Progenitor cell of endocrine pancreas (in vitro differentiated cells): ENCODE data around the gene CNN3. TPM values are rescaled to one million over a fixed set of nuclear protein-coding genes. Genes with fewer than 3 reads are reported as not detected.

Experiments used
- DNase-seq: peaks from one replicate; pipeline ENCODE4 v3.0.0; 2021; ENCODE audit warnings: low spot score; ENCODE audit not compliant: unreplicated experiment
- H3K27ac Mint-ChIP-seq: 2 replicates; pipeline ENCODE4 v1.8.0; 2021; ENCODE audit warnings: mild to moderate bottlenecking, moderate library complexity, mixed read lengths
- H3K27me3 Mint-ChIP-seq: 2 replicates; pipeline ENCODE4 v1.8.0; 2021; ENCODE audit warnings: mixed read lengths
- H3K36me3 Mint-ChIP-seq: 2 replicates; pipeline ENCODE4 v1.8.0; 2022; ENCODE audit warnings: mixed read lengths; ENCODE audit not compliant: insufficient read depth
- H3K4me1 Mint-ChIP-seq: 2 replicates; pipeline ENCODE4 v1.8.0; 2021; ENCODE audit warnings: low read depth, mixed read lengths
- H3K4me3 Mint-ChIP-seq: 2 replicates; pipeline ENCODE4 v1.8.0; 2021; ENCODE audit warnings: low read depth, mild to moderate bottlenecking, moderate library complexity, mixed read lengths
- H3K9me3 Mint-ChIP-seq: 2 replicates; pipeline ENCODE4 v1.8.0; 2021; ENCODE audit warnings: low read depth, mixed read lengths
- CTCF ChIP-seq: fragments of 200-600 bp; sonication (generic); IDR thresholded peaks from one replicate; pipeline ENCODE4 v1.5.0; 2021; ENCODE audit warnings: antibody characterized with exemption, mild to moderate bottlenecking; ENCODE audit not compliant: unreplicated experiment
- total RNA-seq: library from RNA; stranded (reverse); gene quantifications from 2 replicates; pipeline ENCODE4 v1.2.1, GENCODE V29; 2021

CNN3 gene
- total RNA-seq, 1 donor from 2014 or later, result 342 TPM

GRCh38 chr1:94934551-94934950 lies 7.6 kb upstream of the CNN3 start:
- no peak overlapping the region for H3K27ac Mint-ChIP-seq

DNA sequence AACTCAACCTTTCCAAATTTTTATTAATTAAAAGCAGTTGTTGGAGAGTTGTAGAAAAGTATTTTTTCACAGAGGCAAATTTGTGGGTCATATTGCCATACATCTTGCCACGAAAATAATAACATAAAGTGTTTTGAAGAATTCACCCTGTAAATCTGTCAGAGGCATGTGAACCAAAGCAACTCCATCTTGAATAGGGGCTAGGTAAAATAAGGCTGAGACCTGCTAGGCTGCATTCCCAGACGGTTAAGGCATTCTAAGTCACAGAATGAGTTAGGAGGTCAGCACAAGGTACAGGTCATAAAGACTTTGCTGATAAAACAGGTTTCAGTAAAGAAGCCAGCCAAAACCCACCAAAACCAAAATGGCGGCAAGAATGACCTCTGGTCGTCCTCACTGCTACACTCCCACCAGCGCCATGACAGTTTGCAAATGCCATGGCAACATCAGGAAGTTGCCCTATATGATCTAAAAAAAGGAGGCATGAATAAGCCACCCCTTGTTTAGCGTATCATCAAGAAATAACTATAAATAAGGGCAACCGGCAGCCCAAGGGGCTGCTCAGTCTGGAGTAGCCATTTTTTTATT lies 4.4 kb upstream of the CNN3 start:
- DNase-seq, result no peak
- peaks cover 44% of the 10 kb centered on the region for H3K4me1 Mint-ChIP-seq
- TF ChIP-seq CTCF, result no peak
- H3K27ac Mint-ChIP-seq, result no peak overlapping the region
- no peak overlapping the region for H3K4me3 Mint-ChIP-seq
- peaks cover 10% of the 10 kb centered on the region for H3K36me3 Mint-ChIP-seq
- H3K27me3 Mint-ChIP-seq, result no peaks in the 10 kb centered on the region
- peaks cover 3% of the 10 kb centered on the region for H3K9me3 Mint-ChIP-seq

More at GRCh38 chr1:94934551-94934950, 7.6 kb upstream of the CNN3 start:
- H3K27me3 Mint-ChIP-seq, result peaks cover 4% of the 10 kb centered on the region
- no peak for TF ChIP-seq CTCF
- peaks cover 10% of the 10 kb centered on the region for H3K36me3 Mint-ChIP-seq
- peaks cover 3% of the 10 kb centered on the region for H3K9me3 Mint-ChIP-seq
- DNase-seq, result no peak
- H3K4me1 Mint-ChIP-seq, result peaks cover 37% of the 10 kb centered on the region
- no peak overlapping the region for H3K4me3 Mint-ChIP-seq

DNA sequence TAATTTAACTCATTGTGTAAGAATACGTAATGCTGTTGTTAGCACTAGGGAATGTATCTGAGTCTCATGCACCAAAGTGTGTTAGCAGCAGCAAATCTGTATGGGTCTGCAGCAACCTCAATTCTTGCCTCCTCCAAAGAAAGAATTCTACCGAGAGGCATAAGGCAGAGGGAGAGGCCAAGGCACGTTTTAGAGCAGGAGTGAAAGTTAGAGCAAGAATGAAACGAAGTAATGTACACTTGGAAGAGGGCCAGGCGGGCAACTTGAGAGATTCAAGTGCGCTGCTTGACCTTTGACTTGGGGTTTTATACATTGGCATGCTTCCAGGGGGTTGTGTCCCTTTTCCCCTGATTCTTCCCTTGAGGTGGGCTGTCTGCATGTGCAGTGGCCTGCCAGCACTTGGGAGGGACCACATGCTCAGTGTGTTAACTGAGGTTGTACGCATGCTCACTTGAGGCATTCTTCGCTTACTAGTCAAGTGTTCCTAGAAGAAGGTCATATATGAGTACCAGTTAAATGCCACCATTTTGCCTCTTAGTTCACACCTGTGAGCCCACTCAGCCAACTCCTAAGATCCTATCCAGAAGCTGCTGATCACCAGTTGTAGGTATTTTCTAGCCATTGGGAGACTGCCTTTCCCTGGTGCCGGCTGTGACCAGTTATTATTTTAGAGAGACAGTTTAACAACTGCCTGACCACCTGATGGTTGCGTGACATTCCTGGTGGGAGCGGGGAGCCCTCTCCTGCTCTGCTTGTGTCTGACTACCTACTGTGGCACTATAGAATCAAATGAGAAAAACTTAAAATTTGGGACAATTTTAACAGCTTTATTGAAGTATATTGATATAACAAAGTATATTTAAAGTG lies 2.7 kb upstream of the CNN3 start:
- H3K36me3 Mint-ChIP-seq, result peaks cover 12% of the 10 kb centered on the region
- peak overlapping the region; percentile 17 for H3K27ac Mint-ChIP-seq
- no peaks in the 10 kb centered on the region for H3K27me3 Mint-ChIP-seq
- peak overlapping the region; percentile 57 for H3K4me3 Mint-ChIP-seq
- H3K9me3 Mint-ChIP-seq, result peaks cover 3% of the 10 kb centered on the region
- DNase-seq, result no peak
- peaks cover 35% of the 10 kb centered on the region for H3K4me1 Mint-ChIP-seq
- TF ChIP-seq CTCF, result no peak

GRCh38 chr1:94928293-94928939 lies 1.5 kb upstream of the CNN3 start:
- Mint-ChIP-seq H3K27me3 (no peaks in the 10 kb centered on the region), H3K4me1 (peaks cover 45% of the 10 kb centered on the region), H3K4me3 (peak overlapping the region; percentile 84), H3K36me3 (peaks cover 12% of the 10 kb centered on the region), H3K27ac (peak overlapping the region; percentile 100), H3K9me3 (peaks cover 3% of the 10 kb centered on the region)
- DNase-seq, result no peak
- no peak for TF ChIP-seq CTCF

GRCh38 chr1:94927405-94928175 lies 680 bp upstream of the CNN3 start:
- Mint-ChIP-seq H3K4me3 (peak overlapping the region; percentile 84), H3K4me1 (peaks cover 54% of the 10 kb centered on the region), H3K9me3 (peaks cover 3% of the 10 kb centered on the region), H3K36me3 (peaks cover 9% of the 10 kb centered on the region), H3K27me3 (no peaks in the 10 kb centered on the region), H3K27ac (peak overlapping the region; percentile 100)
- TF ChIP-seq CTCF, result no peak
- no peak for DNase-seq
